GM12878 (cell line): ENCODE measurements around the gene SNAPC2. TPM values are rescaled to one million over a fixed set of nuclear protein-coding genes. Genes with fewer than 3 reads are reported as not detected.

Experiments used
- ATAC-seq: fragments of 200-7000 bp; cut with Tn5 transposase; 3 replicates; pipeline ENCODE4 v1.9.1; 2020; ENCODE audit warnings: mild to moderate bottlenecking, moderate library complexity
- BruUV-seq: library from RNA; stranded (reverse); fragments of 400-500 nt; replicated peaks from 2 replicates; lab custom pipeline; 2021; lab: Mats Ljungman, UMichigan
- CTCF ChIA-PET: fragments of 300-600 bp; sonication (Branson Sonifier 250); formaldehyde crosslinking; extraction: SDS; loops from one replicate; lab custom pipeline; 2021; ENCODE audit warnings: inconsistent platforms; lab: Yijun Ruan, JAX
- POLR2A ChIA-PET: fragments of 350-600 bp; formaldehyde crosslinking; extraction: SDS; loops from one replicate; lab custom pipeline; 2021; ENCODE audit warnings: inconsistent platforms; lab: Charles Lee
- RAD21 ChIA-PET: fragments of 300-600 bp; sonication (Branson Sonifier 250); formaldehyde crosslinking; loops from one replicate; lab custom pipeline; 2023; ENCODE audit warnings: antibody characterized with exemption; ENCODE audit not compliant: unreplicated experiment; lab: Charles Lee
- SMC1A ChIA-PET: fragments of 300-600 bp; sonication (Branson Sonifier 250); formaldehyde crosslinking; loops from one replicate; lab custom pipeline; 2023; ENCODE audit not compliant: unreplicated experiment, uncharacterized antibody; lab: Charles Lee
- DNase-seq: peaks from one replicate; pipeline ENCODE4 v3.0.0-alpha.2; 2011; ENCODE audit warnings: low read depth, low spot score
- FAIRE-seq: peaks from 3 replicates; lab custom pipeline; 2011; peaks lifted over from hg19 to GRCh38; lab: Jason Lieb, UNC
- H2AFZ ChIP-seq: 2 replicates; pipeline ENCODE4 v1.6.0; 2011; ENCODE audit warnings: low read depth, low read length, control low read depth; ENCODE audit not compliant: control insufficient read depth
- H3K27ac ChIP-seq: 2 replicates; pipeline ENCODE4 v1.5.1; 2011; ENCODE audit warnings: control low read depth; ENCODE audit not compliant: control insufficient read depth, insufficient read depth
- H3K27me3 ChIP-seq, 2 experiments: replicated peaks in 1 of 2; 2 replicates each; pipeline versions ENCODE4 v1.6.0 to v1.6.1; 2011; ENCODE audit warnings: low read length in 1 of 2; ENCODE audit not compliant: control insufficient read depth in 2 of 2, insufficient read depth in 2 of 2
- H3K36me3 ChIP-seq, 2 experiments: 2 replicates each; pipeline ENCODE4 v1.5.1; 2011; ENCODE audit warnings: low read length in 1 of 2; ENCODE audit not compliant: control insufficient read depth in 2 of 2, insufficient read depth in 2 of 2
- H3K4me1 ChIP-seq: 2 replicates; pipeline ENCODE4 v1.6.1; 2011; ENCODE audit warnings: mild to moderate bottlenecking, low read length, moderate library complexity, mixed read lengths; ENCODE audit not compliant: control insufficient read depth, insufficient read depth
- H3K4me2 ChIP-seq: 2 replicates; pipeline ENCODE4 v1.6.0; 2011; ENCODE audit warnings: control low read depth; ENCODE audit not compliant: control insufficient read depth, insufficient read depth
- H3K4me3 ChIP-seq: fragments of 200-600 bp; sonication (generic); 2 replicates; pipeline ENCODE4 v1.5.1; 2016
- H3K79me2 ChIP-seq: 2 replicates; pipeline ENCODE4 v1.6.0; 2011; ENCODE audit warnings: low read length; ENCODE audit not compliant: control insufficient read depth, insufficient read depth
- H3K9ac ChIP-seq: 2 replicates; pipeline ENCODE4 v1.8.0; 2011; ENCODE audit warnings: low read length, control low read depth, mixed read lengths; ENCODE audit not compliant: control insufficient read depth, insufficient read depth
- H3K9me3 ChIP-seq: replicated peaks from 3 replicates; pipeline ENCODE4 v1.5.1; 2011; ENCODE audit warnings: mild to moderate bottlenecking, low read length; ENCODE audit not compliant: control insufficient read depth, insufficient read depth
- H4K20me1 ChIP-seq: 2 replicates; pipeline ENCODE4 v1.6.0; 2011; ENCODE audit not compliant: control insufficient read depth, insufficient read depth
- ATF7 ChIP-seq: fragments of 450-650 bp; IDR thresholded peaks from 2 replicates; pipeline ENCODE4 v1.6.1; 2016; ENCODE audit warnings: low read depth, mild to moderate bottlenecking
- CEBPB ChIP-seq, 2 experiments: fragments of 150-350 bp in 1 of 2; IDR thresholded peaks; 2 replicates each; pipeline ENCODE4 v1.6.1; 2012 to 2014; ENCODE audit warnings: low read depth in 2 of 2, low read length in 2 of 2, borderline replicate concordance in 1 of 2, inconsistent platforms in 1 of 2
- EED ChIP-seq: sonication (generic); IDR thresholded peaks from 2 replicates; pipeline ENCODE4 v1.6.1; 2016; ENCODE audit warnings: antibody characterized with exemption, low read depth
- HDGF ChIP-seq: fragments of 450-650 bp; IDR thresholded peaks from 2 replicates; pipeline ENCODE4 v1.6.1; 2016; ENCODE audit warnings: antibody characterized with exemption
- IRF4 ChIP-seq: IDR thresholded peaks from 2 replicates; pipeline ENCODE4 v1.6.1; 2011; ENCODE audit warnings: low read depth, low read length
- KLF5 ChIP-seq: fragments of 450-650 bp; IDR thresholded peaks from 2 replicates; pipeline ENCODE4 v1.6.1; 2014; ENCODE audit warnings: mild to moderate bottlenecking; ENCODE audit not compliant: partially characterized antibody
- LARP7 ChIP-seq: fragments of 450-650 bp; IDR thresholded peaks from 2 replicates; pipeline ENCODE4 v1.6.1; 2017; ENCODE audit warnings: mild to moderate bottlenecking
- STAT1 ChIP-seq: fragments of 450-650 bp; conservative IDR thresholded peaks from 2 replicates; pipeline ENCODE4 v1.6.1; 2014; ENCODE audit warnings: antibody characterized with exemption, mild to moderate bottlenecking
- TAF1 ChIP-seq: IDR thresholded peaks from 2 replicates; pipeline ENCODE4 v1.6.1; 2011; ENCODE audit warnings: mild to moderate bottlenecking, low read depth, low read length, borderline replicate concordance
- TCF12 ChIP-seq: IDR thresholded peaks from 2 replicates; pipeline ENCODE4 v1.6.1; 2011; ENCODE audit warnings: low read depth, mild to moderate bottlenecking, low read length
- ZBED1 ChIP-seq: IDR thresholded peaks from 2 replicates; pipeline ENCODE4 v1.6.1; 2016; ENCODE audit warnings: borderline replicate concordance
- ZNF207 ChIP-seq: fragments of 450-650 bp; IDR thresholded peaks from 2 replicates; pipeline ENCODE4 v1.6.1; 2014; ENCODE audit warnings: antibody characterized with exemption, mild to moderate bottlenecking, borderline replicate concordance
- WGBS: methylation state at CpG from one replicate; pipeline ENCODE4 v1.1.6; 2016; ENCODE audit warnings: low lambda C conversion rate; ENCODE audit not compliant: insufficient replicate concordance, insufficient coverage; ENCODE audit errors: missing lambda C conversion rate; 5-methylcytosine and 5-hydroxymethylcytosine counted together
- in situ Hi-C: fragments of 300-500 bp; cut with MboI; formaldehyde crosslinking; loops from 9 replicates; pipeline ENCODE4 v1.14.3; 2018; ENCODE audit warnings: mixed read lengths
- intact Hi-C: fragments of 100-400 bp; cut with micrococcal nuclease; formaldehyde crosslinking; loops from one replicate; pipeline ENCODE4 v1.14.2; 2022; ENCODE audit not compliant: unreplicated experiment
- polyA plus RNA-seq, 11 experiments: library from polyadenylated mRNA; depleted of rRNA in 4 of 11; unstranded in 6 of 11; stranded (reverse) in 5 of 11; fragments of >200 nt; fragmentation: Nextera tagmentation in 4 of 11; fragmentation: Illumina TruSeq in 1 of 11; extraction: Ambion mirVana in 4 of 11; extraction: Trizol in 1 of 11; gene quantifications; 1 replicate in 1 of 11; 2 replicates in 10 of 11; pipeline versions ENCODE4 v1.2.1 to v1.2.3, GENCODE V29; 2011 to 2016; ENCODE audit warnings: inconsistent platforms in 2 of 11, missing spikeins in 2 of 11, low read depth in 1 of 11
- total RNA-seq, 4 experiments: library from RNA; depleted of rRNA in 3 of 4; stranded (reverse); fragments of >200 nt in 3 of 4; fragmentation: Illumina TruSeq in 1 of 4; extraction: Trizol in 1 of 4; gene quantifications; 2 replicates each; pipeline versions ENCODE4 v1.2.1 to v1.2.3, GENCODE V29; 2013 to 2021
- TF ChIP-seq, protein P1 (sequence below): IDR thresholded peaks from 2 replicates; pipeline ENCODE4 v1.6.1; 2011; ENCODE audit warnings: mild to moderate bottlenecking, low read depth, low read length, moderate library complexity; ENCODE audit not compliant: insufficient replicate concordance
- TF ChIP-seq, protein P2 (sequence below): IDR thresholded peaks from 2 replicates; pipeline ENCODE4 v1.6.1; 2011; ENCODE audit warnings: low read depth, mild to moderate bottlenecking, low read length, moderate library complexity, borderline replicate concordance; ENCODE audit errors: extremely low read depth
- TF ChIP-seq, protein P3 (sequence below): fragments of 150-350 bp; IDR thresholded peaks from 2 replicates; pipeline ENCODE4 v1.6.1; 2014; ENCODE audit warnings: mild to moderate bottlenecking, low read depth, low read length
- TF ChIP-seq, protein P4 (sequence below): fragments of 450-650 bp; formaldehyde crosslinking; IDR thresholded peaks from 2 replicates; pipeline ENCODE4 v1.5.0; 2022; ENCODE audit warnings: mild to moderate bottlenecking, missing genetic modification characterization
- TF ChIP-seq, protein P5 (sequence below): IDR thresholded peaks from 2 replicates; pipeline ENCODE4 v1.6.1; 2012; ENCODE audit warnings: low read depth, low read length, improper control_type of control experiment

SNAPC2 gene
- total and polyA plus RNA-seq, 10 of the 15 experiments (the other 5 are each of a cell fraction or from before 2014, with no cell fraction given): 0.19 to 20.8 (median 12.6) TPM

DNA sequence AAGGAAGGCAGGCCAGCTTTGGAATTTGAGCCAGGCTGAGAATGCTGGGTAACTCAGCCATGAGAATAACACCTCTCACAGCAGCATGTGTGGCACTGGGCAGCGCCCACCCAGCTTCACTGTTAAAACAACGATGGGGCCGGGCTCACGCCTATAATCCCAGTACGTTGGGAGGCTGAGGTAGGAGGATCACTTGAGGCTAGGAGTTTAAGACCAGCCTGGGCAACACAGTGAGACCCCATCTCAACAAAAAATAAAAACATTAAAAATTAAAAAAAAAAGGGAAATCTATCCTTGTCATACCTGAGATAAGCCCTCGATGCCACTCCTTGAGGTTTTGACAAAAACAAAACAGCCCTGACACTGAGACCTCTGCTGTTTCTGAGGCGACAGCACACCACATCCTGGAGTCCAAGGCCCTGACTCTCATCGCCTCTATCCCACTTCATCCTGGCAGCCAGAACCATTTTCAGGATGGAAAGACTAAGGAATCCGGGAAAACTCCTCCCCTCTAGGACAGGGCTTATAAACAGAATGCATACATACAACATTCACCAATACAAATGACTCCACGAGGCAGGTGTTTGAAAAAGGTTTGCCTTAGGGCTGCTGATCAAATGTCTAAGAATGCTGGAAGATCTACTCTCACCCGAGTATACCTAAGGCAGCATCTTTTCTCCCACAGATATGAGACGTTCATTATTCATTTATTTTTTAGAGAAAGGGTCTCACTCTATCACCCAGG is 46.0 kb downstream of the SNAPC2 start:
- in situ Hi-C loops: no loop called here
- Histone ChIP-seq H3K79me2 (no peaks in the 10 kb centered on the region), H3K9me3 (no peaks in the 10 kb centered on the region), H3K4me3 (no peak overlapping the region), H3K27ac (no peak overlapping the region), H3K4me2 (no peak overlapping the region), H3K27me3 (no peaks in the 10 kb centered on the region), H3K9ac (no peak overlapping the region), H4K20me1 (no peaks in the 10 kb centered on the region), H2AFZ (no peak overlapping the region), H3K4me1 (no peaks in the 10 kb centered on the region), H3K36me3 (peaks cover 33 to 36% of the 10 kb centered on the region in 2 experiments; a peak in 3 of 4 replicates)
- no TSS peak for BruUV-seq
- POLR2A ChIA-PET: interaction anchor here (0.7 kb wide), 1 partner anchor 736 kb away, joined by 3 read pairs; no protein-coding TSS in a partner anchor
- CTCF ChIA-PET: interaction anchor here (0.9 kb wide), 1 partner anchor 8 kb away, joined by 4 read pairs; no protein-coding TSS in a partner anchor
- DNase-seq (no peak), ATAC-seq (no peak), FAIRE-seq (no peak)
- SMC1A ChIA-PET: interaction anchor here (1.0 kb wide), 1 partner anchor 22 kb away, joined by 4 read pairs; the partner anchor contains the start of gene TIMM44
- intact Hi-C loops: no loop called here
- WGBS: 97% methylated on average over 12 of the region's 12 CpGs
- RAD21 ChIA-PET: no interaction called here
- TF ChIP-seq, protein P1, sequence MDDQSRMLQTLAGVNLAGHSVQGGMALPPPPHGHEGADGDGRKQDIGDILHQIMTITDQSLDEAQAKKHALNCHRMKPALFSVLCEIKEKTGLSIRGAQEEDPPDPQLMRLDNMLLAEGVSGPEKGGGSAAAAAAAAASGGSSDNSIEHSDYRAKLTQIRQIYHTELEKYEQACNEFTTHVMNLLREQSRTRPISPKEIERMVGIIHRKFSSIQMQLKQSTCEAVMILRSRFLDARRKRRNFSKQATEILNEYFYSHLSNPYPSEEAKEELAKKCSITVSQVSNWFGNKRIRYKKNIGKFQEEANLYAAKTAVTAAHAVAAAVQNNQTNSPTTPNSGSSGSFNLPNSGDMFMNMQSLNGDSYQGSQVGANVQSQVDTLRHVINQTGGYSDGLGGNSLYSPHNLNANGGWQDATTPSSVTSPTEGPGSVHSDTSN: no peak
- no peak for TF ChIP-seq IRF4
- TF ChIP-seq, protein P2, sequence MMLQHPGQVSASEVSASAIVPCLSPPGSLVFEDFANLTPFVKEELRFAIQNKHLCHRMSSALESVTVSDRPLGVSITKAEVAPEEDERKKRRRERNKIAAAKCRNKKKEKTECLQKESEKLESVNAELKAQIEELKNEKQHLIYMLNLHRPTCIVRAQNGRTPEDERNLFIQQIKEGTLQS: no peak
- TF ChIP-seq EED: no peak
- no peak for TF ChIP-seq KLF5
- no peak for TF ChIP-seq ZBED1
- no peak for TF ChIP-seq ZNF207
- no peak for TF ChIP-seq TAF1
- no peak for TF ChIP-seq CEBPB (IDR thresholded peaks at IDR 0.05; ENCODE audit: borderline replicate concordance in 1 of 2, low read depth in 2 of 2, low read length in 2 of 2)
- no peak for TF ChIP-seq HDGF
- TF ChIP-seq, protein P3, sequence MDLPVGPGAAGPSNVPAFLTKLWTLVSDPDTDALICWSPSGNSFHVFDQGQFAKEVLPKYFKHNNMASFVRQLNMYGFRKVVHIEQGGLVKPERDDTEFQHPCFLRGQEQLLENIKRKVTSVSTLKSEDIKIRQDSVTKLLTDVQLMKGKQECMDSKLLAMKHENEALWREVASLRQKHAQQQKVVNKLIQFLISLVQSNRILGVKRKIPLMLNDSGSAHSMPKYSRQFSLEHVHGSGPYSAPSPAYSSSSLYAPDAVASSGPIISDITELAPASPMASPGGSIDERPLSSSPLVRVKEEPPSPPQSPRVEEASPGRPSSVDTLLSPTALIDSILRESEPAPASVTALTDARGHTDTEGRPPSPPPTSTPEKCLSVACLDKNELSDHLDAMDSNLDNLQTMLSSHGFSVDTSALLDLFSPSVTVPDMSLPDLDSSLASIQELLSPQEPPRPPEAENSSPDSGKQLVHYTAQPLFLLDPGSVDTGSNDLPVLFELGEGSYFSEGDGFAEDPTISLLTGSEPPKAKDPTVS: no peak
- TF ChIP-seq TCF12: no peak
- TF ChIP-seq, protein P4, sequence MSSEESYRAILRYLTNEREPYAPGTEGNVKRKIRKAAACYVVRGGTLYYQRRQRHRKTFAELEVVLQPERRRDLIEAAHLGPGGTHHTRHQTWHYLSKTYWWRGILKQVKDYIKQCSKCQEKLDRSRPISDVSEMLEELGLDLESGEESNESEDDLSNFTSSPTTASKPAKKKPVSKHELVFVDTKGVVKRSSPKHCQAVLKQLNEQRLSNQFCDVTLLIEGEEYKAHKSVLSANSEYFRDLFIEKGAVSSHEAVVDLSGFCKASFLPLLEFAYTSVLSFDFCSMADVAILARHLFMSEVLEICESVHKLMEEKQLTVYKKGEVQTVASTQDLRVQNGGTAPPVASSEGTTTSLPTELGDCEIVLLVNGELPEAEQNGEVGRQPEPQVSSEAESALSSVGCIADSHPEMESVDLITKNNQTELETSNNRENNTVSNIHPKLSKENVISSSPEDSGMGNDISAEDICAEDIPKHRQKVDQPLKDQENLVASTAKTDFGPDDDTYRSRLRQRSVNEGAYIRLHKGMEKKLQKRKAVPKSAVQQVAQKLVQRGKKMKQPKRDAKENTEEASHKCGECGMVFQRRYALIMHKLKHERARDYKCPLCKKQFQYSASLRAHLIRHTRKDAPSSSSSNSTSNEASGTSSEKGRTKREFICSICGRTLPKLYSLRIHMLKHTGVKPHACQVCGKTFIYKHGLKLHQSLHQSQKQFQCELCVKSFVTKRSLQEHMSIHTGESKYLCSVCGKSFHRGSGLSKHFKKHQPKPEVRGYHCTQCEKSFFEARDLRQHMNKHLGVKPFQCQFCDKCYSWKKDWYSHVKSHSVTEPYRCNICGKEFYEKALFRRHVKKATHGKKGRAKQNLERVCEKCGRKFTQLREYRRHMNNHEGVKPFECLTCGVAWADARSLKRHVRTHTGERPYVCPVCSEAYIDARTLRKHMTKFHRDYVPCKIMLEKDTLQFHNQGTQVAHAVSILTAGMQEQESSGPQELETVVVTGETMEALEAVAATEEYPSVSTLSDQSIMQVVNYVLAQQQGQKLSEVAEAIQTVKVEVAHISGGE (CRISPR knock-in tag): no peak
- no peak for TF ChIP-seq LARP7
- no peak for TF ChIP-seq STAT1
- TF ChIP-seq, protein P5, sequence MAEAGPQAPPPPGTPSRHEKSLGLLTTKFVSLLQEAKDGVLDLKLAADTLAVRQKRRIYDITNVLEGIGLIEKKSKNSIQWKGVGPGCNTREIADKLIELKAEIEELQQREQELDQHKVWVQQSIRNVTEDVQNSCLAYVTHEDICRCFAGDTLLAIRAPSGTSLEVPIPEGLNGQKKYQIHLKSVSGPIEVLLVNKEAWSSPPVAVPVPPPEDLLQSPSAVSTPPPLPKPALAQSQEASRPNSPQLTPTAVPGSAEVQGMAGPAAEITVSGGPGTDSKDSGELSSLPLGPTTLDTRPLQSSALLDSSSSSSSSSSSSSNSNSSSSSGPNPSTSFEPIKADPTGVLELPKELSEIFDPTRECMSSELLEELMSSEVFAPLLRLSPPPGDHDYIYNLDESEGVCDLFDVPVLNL: no peak
- TF ChIP-seq ATF7: no peak
